K562 (cell line): ENCODE data around the gene COQ8B. TPM values are rescaled to one million over a fixed set of nuclear protein-coding genes. Genes with fewer than 3 reads are reported as not detected.

Source experiments
- ATAC-seq: fragments of 200-7000 bp; cut with Tn5 transposase; 3 replicates; pipeline ENCODE4 v1.9.1; 2020; ENCODE audit warnings: moderate library complexity
- BruUV-seq: library from RNA; stranded (reverse); fragments of 400-500 nt; replicated peaks from 2 replicates; lab custom pipeline; 2021; lab: Mats Ljungman, UMichigan
- CTCF ChIA-PET: fragments of 300-600 bp; formaldehyde crosslinking; extraction: SDS; loops from one replicate; lab custom pipeline; 2021; ENCODE audit warnings: low intra/inter-chr PET ratio; lab: Yijun Ruan, JAX
- POLR2A ChIA-PET: fragments of 300-600, 350-650 bp; sonication (Branson Sonifier 250); formaldehyde crosslinking; extraction: SDS; loops from one replicate; lab custom pipeline; 2021; ENCODE audit warnings: antibody characterized with exemption, inconsistent platforms; lab: Yijun Ruan, JAX
- DNase-seq, 4 experiments: peaks; one replicate each; pipeline versions ENCODE4 v3.0.0 to v3.0.0-alpha.2; 2011 to 2018; ENCODE audit warnings: low spot score in 3 of 4, mixed read lengths in 3 of 4; ENCODE audit errors: extremely low read depth in 1 of 4
- FAIRE-seq: peaks from 2 replicates; lab custom pipeline; 2011; peaks lifted over from hg19 to GRCh38; lab: Jason Lieb, UNC
- H2AFZ ChIP-seq: 2 replicates; pipeline ENCODE4 v1.6.0; 2011; ENCODE audit warnings: low read depth, low read length, control low read depth, inconsistent platforms
- H3K27ac ChIP-seq: fragments of 200-600 bp; 3 replicates; pipeline ENCODE4 v1.8.0; 2011; ENCODE audit warnings: low read depth, mild to moderate bottlenecking, control low read depth, inconsistent platforms, low read length, moderate library complexity, mixed read lengths; ENCODE audit errors: extremely low read depth
- H3K27me3 ChIP-seq, 2 experiments: fragments of 300-600 bp in 1 of 2; 2 replicates in 1 of 2; 3 replicates in 1 of 2; pipeline versions ENCODE4 v1.6.0 to v1.8.0; 2011; ENCODE audit warnings: inconsistent platforms in 2 of 2, low read length in 2 of 2, mild to moderate bottlenecking in 1 of 2, mixed read lengths in 1 of 2, moderate library complexity in 1 of 2; ENCODE audit not compliant: control insufficient read depth in 2 of 2, insufficient read depth in 2 of 2
- H3K36me3 ChIP-seq: fragments of 300-600 bp; 3 replicates; pipeline ENCODE4 v1.8.0; 2011; ENCODE audit warnings: mild to moderate bottlenecking, low read length, inconsistent platforms; ENCODE audit not compliant: control insufficient read depth, insufficient read depth
- H3K4me1 ChIP-seq, 2 experiments: fragments of 200-600 bp in 1 of 2; replicated peaks in 1 of 2; 2 replicates in 1 of 2; 3 replicates in 1 of 2; pipeline versions ENCODE4 v1.5.1 to v1.8.0; 2011; ENCODE audit warnings: inconsistent platforms in 2 of 2, low read length in 2 of 2, mild to moderate bottlenecking in 1 of 2, mixed read lengths in 1 of 2, moderate library complexity in 1 of 2; ENCODE audit not compliant: control insufficient read depth in 2 of 2, insufficient read depth in 2 of 2
- H3K4me2 ChIP-seq: 2 replicates; pipeline ENCODE4 v1.6.1; 2011; ENCODE audit warnings: low read length, control low read depth, inconsistent platforms, mixed read lengths; ENCODE audit not compliant: insufficient read depth
- H3K4me3 ChIP-seq: fragments of 200-600 bp; sonication (generic), shearing (Covaris generic); 2 replicates; pipeline ENCODE4 v1.5.1; 2016; ENCODE audit warnings: control low read depth, inconsistent platforms
- H3K79me2 ChIP-seq: fragments of 200-600 bp; 3 replicates; pipeline ENCODE4 v1.8.0; 2011; ENCODE audit warnings: low read length, inconsistent platforms; ENCODE audit not compliant: control insufficient read depth, insufficient read depth
- H3K9ac ChIP-seq, 2 experiments: 2 replicates each; pipeline versions ENCODE4 v1.6.0 to v1.6.1; 2011; ENCODE audit warnings: low read depth in 2 of 2, low read length in 2 of 2, control low read depth in 1 of 2, inconsistent platforms in 1 of 2, mild to moderate bottlenecking in 1 of 2, mixed read lengths in 1 of 2; ENCODE audit not compliant: insufficient read depth in 1 of 2
- H3K9me1 ChIP-seq: one replicate; pipeline ENCODE4 v1.6.0; 2011; ENCODE audit warnings: inconsistent platforms, mild to moderate bottlenecking, low read length, moderate library complexity; ENCODE audit not compliant: control insufficient read depth, insufficient read depth
- H3K9me3 ChIP-seq: replicated peaks from 2 replicates; pipeline ENCODE4 v1.5.1; 2011; ENCODE audit warnings: low read depth, low read length, inconsistent platforms; ENCODE audit not compliant: control insufficient read depth, insufficient read depth
- H4K20me1 ChIP-seq: replicated peaks from 2 replicates; pipeline ENCODE4 v1.6.1; 2011; ENCODE audit warnings: low read length, inconsistent platforms, mixed read lengths; ENCODE audit not compliant: control insufficient read depth, insufficient read depth
- MCM3 ChIP-seq: fragments of 450-650 bp; IDR thresholded peaks from 2 replicates; pipeline ENCODE4 v1.6.1; 2016
- RBM17 ChIP-seq: fragments of 200-400 bp; formaldehyde crosslinking; IDR thresholded peaks from 2 replicates; pipeline ENCODE4 v1.6.1; 2017; ENCODE audit warnings: low read depth, mild to moderate bottlenecking, low read length, borderline replicate concordance
- ZFP36 ChIP-seq: fragments of 150-350 bp; IDR thresholded peaks from 2 replicates; pipeline ENCODE4 v1.6.1; 2018; ENCODE audit warnings: low read length, low read depth; ENCODE audit not compliant: partially characterized antibody
- WGBS: fragments of 100-300 bp; shearing (Covaris generic); methylation state at CpG from one replicate; pipeline ENCODE4 v1.1.6; 2016; ENCODE audit warnings: low coverage, mixed read lengths; ENCODE audit not compliant: insufficient coverage; ENCODE audit errors: missing lambda C conversion rate; 5-methylcytosine and 5-hydroxymethylcytosine counted together
- in situ Hi-C: fragments of 300-500 bp; cut with MboI; formaldehyde crosslinking; loops from 4 replicates; pipeline ENCODE4 v1.15.0; 2018; ENCODE audit warnings: inconsistent platforms, mixed read lengths
- intact Hi-C: fragments of 100-400 bp; cut with micrococcal nuclease; formaldehyde crosslinking; loops from 2 replicates; pipeline ENCODE4 v1.14.2; 2022
- polyA plus RNA-seq, 8 experiments: library from polyadenylated mRNA; depleted of rRNA in 4 of 8; stranded (reverse) in 5 of 8; unstranded in 3 of 8; fragments of >200 nt; fragmentation: Nextera tagmentation in 2 of 8; fragmentation: Illumina TruSeq in 1 of 8; extraction: Ambion mirVana in 2 of 8; extraction: Trizol in 1 of 8; gene quantifications; 2 replicates each; pipeline versions ENCODE4 v1.2.1 to v1.2.3, GENCODE V29; 2011 to 2014; ENCODE audit warnings: inconsistent platforms in 1 of 8, missing spikeins in 1 of 8
- total RNA-seq, 7 experiments: library from RNA; depleted of rRNA in 6 of 7; stranded (reverse); fragments of >200 nt in 6 of 7; fragmentation: Illumina TruSeq in 2 of 7; extraction: Trizol in 2 of 7; gene quantifications; 2 replicates each; pipeline versions ENCODE4 v1.2.1 to v1.2.3, GENCODE V29; 2011 to 2021; ENCODE audit warnings: low replicate concordance in 1 of 7
- TF ChIP-seq, protein P1 (sequence below): fragments of 200-800 bp; sonication (Bioruptor generic); IDR thresholded peaks from 2 replicates; pipeline ENCODE4 v1.6.1; 2017; ENCODE audit warnings: missing genetic modification characterization, missing compliant biosample characterization

COQ8B gene
- total and polyA plus RNA-seq, 9 of the 15 experiments (the other 6 are each of a cell fraction or from before 2014, with no cell fraction given), result 0.41 to 32.3 (median 12.9) TPM

DNA sequence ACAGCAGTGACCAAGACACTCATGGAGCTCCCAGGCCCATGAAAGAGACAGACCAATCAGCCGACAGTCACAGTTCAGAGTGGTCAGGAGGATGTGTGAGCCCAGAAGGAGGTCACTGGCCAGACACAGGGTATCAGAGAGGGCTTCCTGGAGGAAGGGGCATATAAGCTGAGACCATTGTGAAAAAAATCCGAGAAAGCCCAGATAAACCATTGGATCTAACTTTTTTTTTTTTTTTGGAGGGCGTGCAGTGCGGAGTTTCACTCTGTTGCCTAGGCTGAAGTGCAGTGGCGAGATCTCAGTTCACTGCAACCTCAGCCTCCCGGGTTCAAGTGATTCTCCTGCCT is 4.4 kb upstream of the COQ8B start:
- intact Hi-C loops, result no loop called here
- no peak overlapping the region for H3K4me2 ChIP-seq
- H3K36me3 ChIP-seq, result peaks cover 21% of the 10 kb centered on the region
- H3K79me2 ChIP-seq, result peaks cover 57% of the 10 kb centered on the region
- ChIA-PET POLR2A (interaction anchor here (0.6 to 2.0 kb wide), 4 partner anchors 22 to 33 kb away, joined by 3 to 4 read pairs (median 3); partner anchors contain the start of genes ACTMAP and SNRPA), CTCF (no interaction called here)
- no peak for ATAC-seq
- FAIRE-seq, result no peak
- H2AFZ ChIP-seq, result no peak overlapping the region
- no peaks in the 10 kb centered on the region for H3K27me3 ChIP-seq
- H3K9ac ChIP-seq, result no peak overlapping the region
- no peaks in the 10 kb centered on the region for H3K9me3 ChIP-seq
- DNase-seq, result no peak
- no peak overlapping the region for H3K27ac ChIP-seq
- WGBS, result 84% methylated on average over 6 of the region's 6 CpGs
- BruUV-seq, result no TSS peak
- no peak overlapping the region for H3K4me3 ChIP-seq
- H4K20me1 ChIP-seq, result no peaks in the 10 kb centered on the region
- H3K9me1 ChIP-seq, result no peaks in the 10 kb centered on the region
- H3K4me1 ChIP-seq, result peaks cover 6 to 32% of the 10 kb centered on the region in 2 experiments; a peak in 4 of 5 replicates
- TF ChIP-seq MCM3, result no peak
- TF ChIP-seq, protein P1, sequence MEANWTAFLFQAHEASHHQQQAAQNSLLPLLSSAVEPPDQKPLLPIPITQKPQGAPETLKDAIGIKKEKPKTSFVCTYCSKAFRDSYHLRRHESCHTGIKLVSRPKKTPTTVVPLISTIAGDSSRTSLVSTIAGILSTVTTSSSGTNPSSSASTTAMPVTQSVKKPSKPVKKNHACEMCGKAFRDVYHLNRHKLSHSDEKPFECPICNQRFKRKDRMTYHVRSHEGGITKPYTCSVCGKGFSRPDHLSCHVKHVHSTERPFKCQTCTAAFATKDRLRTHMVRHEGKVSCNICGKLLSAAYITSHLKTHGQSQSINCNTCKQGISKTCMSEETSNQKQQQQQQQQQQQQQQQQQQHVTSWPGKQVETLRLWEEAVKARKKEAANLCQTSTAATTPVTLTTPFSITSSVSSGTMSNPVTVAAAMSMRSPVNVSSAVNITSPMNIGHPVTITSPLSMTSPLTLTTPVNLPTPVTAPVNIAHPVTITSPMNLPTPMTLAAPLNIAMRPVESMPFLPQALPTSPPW (CRISPR knock-in tag), result no peak
- no peak for TF ChIP-seq RBM17
- TF ChIP-seq ZFP36, result peak; percentile 92
- TF ChIP-seq, all 486 proteins: peak for 1
- in situ Hi-C loops, result no loop called here
